Smooth muscle cell (in vitro differentiated cells): Measurements from ENCODE around the gene TNK2. TPM values are rescaled to one million over a fixed set of nuclear protein-coding genes. Genes with fewer than 3 reads are reported as not detected.

ENCODE experiments used
- DNase-seq: peaks from one replicate; lab custom pipeline; 2025; ENCODE audit not compliant: unreplicated experiment; lab: John Stamatoyannopoulos, UW
- H2AFZ ChIP-seq: fragments of 200-600 bp; sonication (generic); 2 replicates; pipeline ENCODE4 v1.6.0; 2016; ENCODE audit warnings: antibody characterized with exemption, low read depth, mild to moderate bottlenecking
- H3F3A ChIP-seq: fragments of 200-600 bp; sonication (generic); 2 replicates; pipeline ENCODE4 v1.6.0; 2017; ENCODE audit warnings: antibody characterized with exemption, low read depth
- H3K27ac ChIP-seq: fragments of 200-600 bp; sonication (generic); 2 replicates; pipeline ENCODE4 v1.5.1; 2016; ENCODE audit warnings: low read depth, mild to moderate bottlenecking
- H3K27me3 ChIP-seq: fragments of 200-600 bp; sonication (generic); 2 replicates; pipeline ENCODE4 v1.6.1; 2016; ENCODE audit warnings: low read depth, mild to moderate bottlenecking
- H3K36me3 ChIP-seq: fragments of 200-600 bp; sonication (generic); 2 replicates; pipeline ENCODE4 v1.5.1; 2016; ENCODE audit warnings: low read depth
- H3K4me1 ChIP-seq: fragments of 200-600 bp; sonication (generic); 2 replicates; pipeline ENCODE4 v1.5.1; 2016; ENCODE audit warnings: low read depth
- H3K4me2 ChIP-seq: fragments of 200-600 bp; sonication (generic); 2 replicates; pipeline ENCODE4 v1.6.0; 2016; ENCODE audit warnings: mild to moderate bottlenecking
- H3K4me3 ChIP-seq: fragments of 200-600 bp; sonication (generic); 2 replicates; pipeline ENCODE4 v1.5.1; 2016; ENCODE audit warnings: mild to moderate bottlenecking
- H3K79me2 ChIP-seq: fragments of 200-600 bp; sonication (generic); 2 replicates; pipeline ENCODE4 v1.6.0; 2016; ENCODE audit warnings: low read depth, mild to moderate bottlenecking
- H3K9ac ChIP-seq: fragments of 200-600 bp; sonication (generic); 2 replicates; pipeline ENCODE4 v1.6.0; 2016; ENCODE audit warnings: low read depth
- H3K9me3 ChIP-seq: fragments of 200-600 bp; sonication (generic); replicated peaks from 2 replicates; pipeline ENCODE4 v1.5.1; 2016; ENCODE audit warnings: low read depth
- H4K20me1 ChIP-seq: fragments of 200-600 bp; sonication (generic); 2 replicates; pipeline ENCODE4 v1.6.0; 2016; ENCODE audit warnings: low read depth
- WGBS: methylation state at CpG from one replicate; pipeline ENCODE4 v1.1.7; 2016; ENCODE audit warnings: low lambda C conversion rate; 5-methylcytosine and 5-hydroxymethylcytosine counted together
- polyA plus RNA-seq: library from polyadenylated mRNA; unstranded; fragments of >200 nt; fragmentation: Nextera tagmentation; extraction: Ambion mirVana; gene quantifications from 2 replicates; pipeline ENCODE4 v1.2.1, GENCODE V29; 2016
- total RNA-seq: library from RNA; depleted of rRNA; stranded (reverse); fragments of >200 nt; gene quantifications from 2 replicates; pipeline ENCODE4 v1.2.3, GENCODE V29; 2014
- TF ChIP-seq, protein P1 (sequence below): fragments of 200-600 bp; sonication (generic); IDR thresholded peaks from 2 replicates; pipeline ENCODE4 v1.5.1; 2017; ENCODE audit warnings: borderline replicate concordance, mild to moderate bottlenecking, antibody characterized with exemption; ENCODE audit not compliant: insufficient read depth, poor library complexity, severe bottlenecking

TNK2 gene
- total and polyA plus RNA-seq, 2 experiments from 2014 or later = 2.8 to 10.6 TPM

DNA sequence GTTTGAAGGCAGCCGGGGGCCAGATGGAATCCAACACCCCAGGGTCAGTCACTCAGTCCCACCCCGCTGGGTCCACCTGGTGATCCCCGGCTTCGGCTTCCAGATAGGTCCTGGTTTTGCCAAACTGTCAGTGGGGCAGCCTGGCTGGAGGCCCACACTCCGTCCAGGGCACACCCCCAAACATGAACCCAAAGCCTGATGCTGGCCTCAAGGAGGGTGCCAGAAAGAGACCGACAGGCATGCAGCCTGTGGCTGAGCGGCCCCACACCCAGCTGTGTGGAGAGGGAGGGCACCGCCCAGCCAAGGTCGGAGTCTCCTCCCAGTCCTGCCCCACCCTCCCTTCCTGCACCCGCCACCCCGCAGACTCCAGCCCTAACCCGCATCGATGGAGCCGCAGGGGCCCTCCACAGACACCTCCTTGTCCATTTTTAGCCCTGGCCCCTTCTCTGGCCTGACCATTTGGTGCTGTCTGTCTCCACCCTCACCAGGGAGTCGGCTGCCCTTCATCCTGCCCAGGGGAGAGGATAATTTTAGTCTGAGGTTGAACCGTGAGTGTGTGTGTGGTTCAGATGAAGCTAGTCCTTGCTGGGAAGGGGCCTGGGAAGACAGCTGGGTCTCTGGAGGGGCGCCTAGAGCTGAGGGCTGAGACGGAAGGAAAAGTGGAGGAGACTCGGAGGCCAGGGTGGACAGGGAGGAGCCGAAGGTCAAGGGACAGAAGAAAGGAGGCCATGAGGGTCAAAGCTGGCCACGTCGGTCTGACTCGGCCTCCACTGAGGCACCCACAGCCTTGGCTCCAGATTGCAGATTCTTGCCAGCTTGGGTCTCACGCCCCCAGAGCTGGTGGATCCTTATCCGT lies 23.1 kb downstream of the TNK2 start:
- Histone ChIP-seq H3K4me2 (no peak overlapping the region), H3K4me1 (peaks cover 9% of the 10 kb centered on the region), H3K36me3 (no peaks in the 10 kb centered on the region), H3F3A (no peaks in the 10 kb centered on the region), H3K4me3 (no peak overlapping the region), H3K27ac (no peak overlapping the region), H3K9me3 (no peaks in the 10 kb centered on the region), H4K20me1 (no peaks in the 10 kb centered on the region), H2AFZ (no peak overlapping the region), H3K9ac (no peak overlapping the region), H3K27me3 (no peaks in the 10 kb centered on the region), H3K79me2 (no peaks in the 10 kb centered on the region)
- 93% methylated on average over 25 of the region's 25 CpGs for WGBS
- no peak for DNase-seq
- TF ChIP-seq, protein P1, sequence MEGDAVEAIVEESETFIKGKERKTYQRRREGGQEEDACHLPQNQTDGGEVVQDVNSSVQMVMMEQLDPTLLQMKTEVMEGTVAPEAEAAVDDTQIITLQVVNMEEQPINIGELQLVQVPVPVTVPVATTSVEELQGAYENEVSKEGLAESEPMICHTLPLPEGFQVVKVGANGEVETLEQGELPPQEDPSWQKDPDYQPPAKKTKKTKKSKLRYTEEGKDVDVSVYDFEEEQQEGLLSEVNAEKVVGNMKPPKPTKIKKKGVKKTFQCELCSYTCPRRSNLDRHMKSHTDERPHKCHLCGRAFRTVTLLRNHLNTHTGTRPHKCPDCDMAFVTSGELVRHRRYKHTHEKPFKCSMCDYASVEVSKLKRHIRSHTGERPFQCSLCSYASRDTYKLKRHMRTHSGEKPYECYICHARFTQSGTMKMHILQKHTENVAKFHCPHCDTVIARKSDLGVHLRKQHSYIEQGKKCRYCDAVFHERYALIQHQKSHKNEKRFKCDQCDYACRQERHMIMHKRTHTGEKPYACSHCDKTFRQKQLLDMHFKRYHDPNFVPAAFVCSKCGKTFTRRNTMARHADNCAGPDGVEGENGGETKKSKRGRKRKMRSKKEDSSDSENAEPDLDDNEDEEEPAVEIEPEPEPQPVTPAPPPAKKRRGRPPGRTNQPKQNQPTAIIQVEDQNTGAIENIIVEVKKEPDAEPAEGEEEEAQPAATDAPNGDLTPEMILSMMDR = no peak

GRCh38 chr3:195884691-195885035 lies 23.7 kb downstream of the TNK2 start:
- Histone ChIP-seq H2AFZ (no peak overlapping the region), H3K27me3 (no peaks in the 10 kb centered on the region), H4K20me1 (no peaks in the 10 kb centered on the region), H3K79me2 (no peaks in the 10 kb centered on the region), H3K4me1 (peaks cover 4% of the 10 kb centered on the region), H3K4me3 (no peak overlapping the region), H3K27ac (no peak overlapping the region), H3F3A (no peaks in the 10 kb centered on the region), H3K4me2 (no peak overlapping the region), H3K9ac (no peak overlapping the region), H3K36me3 (no peaks in the 10 kb centered on the region), H3K9me3 (no peaks in the 10 kb centered on the region)
- TF ChIP-seq, protein P1 = no peak
- WGBS = 97% methylated on average over 14 of the region's 14 CpGs
- DNase-seq = no peak

DNA sequence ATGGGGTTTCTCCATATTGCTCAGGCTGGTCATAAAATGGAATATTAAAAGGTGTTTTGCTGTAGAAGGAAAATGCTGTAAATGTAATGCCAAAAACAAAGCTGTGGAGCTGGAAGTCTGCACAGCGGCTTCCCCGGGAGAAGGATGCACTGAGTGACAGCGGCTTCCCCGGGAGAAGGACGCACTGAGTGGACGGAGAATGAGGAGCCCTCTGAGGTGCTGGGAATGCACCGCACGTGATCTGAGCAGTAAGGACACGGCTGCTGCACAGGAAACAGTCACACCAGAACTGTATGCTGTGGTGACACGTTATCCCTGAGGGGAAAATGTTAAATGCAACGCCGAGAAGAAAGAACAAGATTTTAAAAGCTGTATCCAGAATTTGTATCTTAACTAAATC lies 24.6 kb downstream of the TNK2 start:
- Histone ChIP-seq H3K9me3 (no peaks in the 10 kb centered on the region), H3K9ac (no peak overlapping the region), H3K4me1 (no peaks in the 10 kb centered on the region), H3K27me3 (no peaks in the 10 kb centered on the region), H3K4me2 (no peak overlapping the region), H2AFZ (no peak overlapping the region), H4K20me1 (no peaks in the 10 kb centered on the region), H3K27ac (no peak overlapping the region), H3F3A (no peaks in the 10 kb centered on the region), H3K4me3 (no peak overlapping the region), H3K79me2 (no peaks in the 10 kb centered on the region), H3K36me3 (no peaks in the 10 kb centered on the region)
- WGBS = 97% methylated on average over 12 of the region's 12 CpGs
- DNase-seq = no peak
- TF ChIP-seq, protein P1 = no peak

DNA sequence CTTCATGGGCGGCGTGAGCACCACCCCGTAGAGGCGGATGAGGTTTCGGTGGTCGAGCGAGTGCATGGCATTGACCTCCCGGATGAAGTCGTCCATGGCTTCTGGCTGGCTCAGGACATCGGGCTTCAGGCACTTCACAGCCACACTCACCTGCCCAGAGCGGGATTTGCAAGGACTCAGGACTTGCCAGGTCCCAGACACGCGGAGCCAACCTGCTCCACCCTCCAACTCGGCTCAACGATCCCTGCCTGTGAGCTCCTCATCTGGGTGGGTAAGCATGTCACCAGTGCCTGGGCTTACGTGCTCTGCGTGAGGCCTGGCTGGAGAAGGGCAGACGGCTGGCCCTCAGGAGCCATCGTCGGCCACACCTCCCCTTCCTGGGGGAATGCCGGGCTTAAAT lies 25.2 kb downstream of the TNK2 start:
- no peaks in the 10 kb centered on the region for H3K4me1 ChIP-seq
- no peaks in the 10 kb centered on the region for H3K79me2 ChIP-seq
- H2AFZ ChIP-seq = no peak overlapping the region
- H3K27ac ChIP-seq = no peak overlapping the region
- no peaks in the 10 kb centered on the region for H3K27me3 ChIP-seq
- no peaks in the 10 kb centered on the region for H3K9me3 ChIP-seq
- DNase-seq = no peak
- WGBS = 96% methylated on average over 21 of the region's 21 CpGs
- no peak overlapping the region for H3K4me2 ChIP-seq
- no peak overlapping the region for H3K9ac ChIP-seq
- TF ChIP-seq, protein P1 = no peak
- H4K20me1 ChIP-seq = no peaks in the 10 kb centered on the region
- no peaks in the 10 kb centered on the region for H3F3A ChIP-seq
- no peak overlapping the region for H3K4me3 ChIP-seq
- H3K36me3 ChIP-seq = no peaks in the 10 kb centered on the region
